ENCODE results near the gene CLK2. TPM values are rescaled to one million over a fixed set of nuclear protein-coding genes. Genes with fewer than 3 reads are reported as not detected.
A peak's percentile ranks its signal among the peaks of the same experiment; 100 is the strongest.
"Not testable (repeated sequence)": the region's sequence is repeated elsewhere in the genome, so short reads cannot be mapped to it uniquely, and the experiment has no call there.

The CLK2 gene
- total RNA-seq, 1 donor from 2014 or later: 43.7 TPM

- TF ChIP-seq, protein P1, sequence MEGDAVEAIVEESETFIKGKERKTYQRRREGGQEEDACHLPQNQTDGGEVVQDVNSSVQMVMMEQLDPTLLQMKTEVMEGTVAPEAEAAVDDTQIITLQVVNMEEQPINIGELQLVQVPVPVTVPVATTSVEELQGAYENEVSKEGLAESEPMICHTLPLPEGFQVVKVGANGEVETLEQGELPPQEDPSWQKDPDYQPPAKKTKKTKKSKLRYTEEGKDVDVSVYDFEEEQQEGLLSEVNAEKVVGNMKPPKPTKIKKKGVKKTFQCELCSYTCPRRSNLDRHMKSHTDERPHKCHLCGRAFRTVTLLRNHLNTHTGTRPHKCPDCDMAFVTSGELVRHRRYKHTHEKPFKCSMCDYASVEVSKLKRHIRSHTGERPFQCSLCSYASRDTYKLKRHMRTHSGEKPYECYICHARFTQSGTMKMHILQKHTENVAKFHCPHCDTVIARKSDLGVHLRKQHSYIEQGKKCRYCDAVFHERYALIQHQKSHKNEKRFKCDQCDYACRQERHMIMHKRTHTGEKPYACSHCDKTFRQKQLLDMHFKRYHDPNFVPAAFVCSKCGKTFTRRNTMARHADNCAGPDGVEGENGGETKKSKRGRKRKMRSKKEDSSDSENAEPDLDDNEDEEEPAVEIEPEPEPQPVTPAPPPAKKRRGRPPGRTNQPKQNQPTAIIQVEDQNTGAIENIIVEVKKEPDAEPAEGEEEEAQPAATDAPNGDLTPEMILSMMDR (conservative IDR thresholded peaks at IDR 0.05; ENCODE audit: low read depth, low read length): no peak
- peak overlapping the region; percentile 78 for H3K4me3 ChIP-seq (ENCODE audit: low read depth, low read length)
- DNase-seq (ENCODE audit: low read depth): no peak
These were observed 30.4 kb downstream of the CLK2 start for GRCh38 chr1:155242805-155243358.

GRCh38 chr1:155241841-155242264 is 31.5 kb downstream of the CLK2 start:
- DNase-seq (ENCODE audit: low read depth): no peak
- TF ChIP-seq, protein P1 (conservative IDR thresholded peaks at IDR 0.05; ENCODE audit: low read depth, low read length): no peak
- H3K4me3 ChIP-seq (ENCODE audit: low read depth, low read length): no peak overlapping the region

GRCh38 chr1:155241069-155241679 is 32.1 kb downstream of the CLK2 start:
- no peak for DNase-seq (ENCODE audit: low read depth)
- TF ChIP-seq, protein P1 (conservative IDR thresholded peaks at IDR 0.05; ENCODE audit: low read depth, low read length): no peak
- peak overlapping the region; percentile 63 for H3K4me3 ChIP-seq (ENCODE audit: low read depth, low read length)

DNA sequence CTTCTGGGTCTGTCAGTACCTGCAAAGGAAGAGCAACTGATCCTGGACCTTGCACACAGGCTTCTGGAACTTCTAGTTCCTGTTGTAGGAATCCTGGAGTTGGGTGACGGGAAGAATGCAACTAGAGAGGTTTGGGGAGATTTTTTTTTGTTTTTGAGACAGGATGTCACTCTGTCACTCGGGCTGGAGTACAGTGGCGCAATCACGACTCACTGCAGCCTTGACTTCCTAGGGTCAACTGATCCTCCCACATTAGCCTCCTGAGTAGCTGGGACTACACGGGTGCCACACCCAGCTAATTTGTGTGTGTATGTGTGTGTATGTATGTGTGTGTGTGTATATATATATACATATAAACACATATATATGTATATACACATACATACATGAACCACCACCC is 36.9 kb downstream of the CLK2 start:
- TF ChIP-seq, protein P1 (conservative IDR thresholded peaks at IDR 0.05; ENCODE audit: low read depth, low read length): no peak
- no peak for DNase-seq (ENCODE audit: low read depth)
- H3K4me3 ChIP-seq (ENCODE audit: low read depth, low read length): no peak overlapping the region

DNA sequence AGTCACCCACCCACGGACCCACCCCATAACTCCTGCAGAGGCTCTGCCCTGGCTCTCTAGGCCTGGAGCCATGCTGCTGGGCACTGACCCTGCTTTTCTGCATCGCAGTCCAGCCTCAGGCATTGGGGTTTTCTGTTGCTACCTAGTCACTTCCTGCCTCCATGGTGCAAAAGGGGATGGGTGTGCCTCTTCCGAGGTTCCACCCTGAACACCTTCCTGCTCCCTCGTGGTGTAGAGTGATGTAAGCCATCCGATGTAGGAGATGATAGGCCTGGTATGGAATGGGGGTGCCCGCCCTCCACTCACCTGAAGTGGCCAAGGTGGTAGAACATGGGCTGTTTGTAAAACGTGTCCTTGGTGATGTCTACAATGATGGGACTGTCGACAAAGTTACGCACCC is 37.9 kb downstream of the CLK2 start:
- not testable (repeated sequence) for H3K4me3 ChIP-seq (ENCODE audit: low read depth, low read length); DNase-seq (ENCODE audit: low read depth)

DNA sequence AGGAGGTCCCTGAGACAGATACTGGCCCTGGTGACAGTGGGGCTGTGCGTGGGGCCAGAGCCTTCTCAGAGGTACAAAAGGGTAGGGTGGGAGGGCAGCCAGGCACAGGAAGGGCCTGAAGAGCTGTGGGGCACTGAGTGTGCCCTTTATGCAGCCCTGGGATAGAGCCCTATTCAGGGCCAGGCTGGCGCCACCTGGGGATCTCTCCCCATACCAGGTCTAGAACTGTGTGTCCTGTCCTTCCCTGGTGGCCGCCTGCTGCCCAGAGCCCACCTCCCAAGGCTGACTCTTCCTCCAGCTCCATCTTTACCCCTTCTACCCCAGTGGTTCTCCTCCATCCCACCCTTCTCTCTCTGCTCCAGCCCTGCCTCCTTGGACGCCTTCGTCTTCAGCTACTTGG is 39.8 kb downstream of the CLK2 start:
- not testable (repeated sequence) for DNase-seq (ENCODE audit: low read depth); H3K4me3 ChIP-seq (ENCODE audit: low read depth, low read length)

DNA sequence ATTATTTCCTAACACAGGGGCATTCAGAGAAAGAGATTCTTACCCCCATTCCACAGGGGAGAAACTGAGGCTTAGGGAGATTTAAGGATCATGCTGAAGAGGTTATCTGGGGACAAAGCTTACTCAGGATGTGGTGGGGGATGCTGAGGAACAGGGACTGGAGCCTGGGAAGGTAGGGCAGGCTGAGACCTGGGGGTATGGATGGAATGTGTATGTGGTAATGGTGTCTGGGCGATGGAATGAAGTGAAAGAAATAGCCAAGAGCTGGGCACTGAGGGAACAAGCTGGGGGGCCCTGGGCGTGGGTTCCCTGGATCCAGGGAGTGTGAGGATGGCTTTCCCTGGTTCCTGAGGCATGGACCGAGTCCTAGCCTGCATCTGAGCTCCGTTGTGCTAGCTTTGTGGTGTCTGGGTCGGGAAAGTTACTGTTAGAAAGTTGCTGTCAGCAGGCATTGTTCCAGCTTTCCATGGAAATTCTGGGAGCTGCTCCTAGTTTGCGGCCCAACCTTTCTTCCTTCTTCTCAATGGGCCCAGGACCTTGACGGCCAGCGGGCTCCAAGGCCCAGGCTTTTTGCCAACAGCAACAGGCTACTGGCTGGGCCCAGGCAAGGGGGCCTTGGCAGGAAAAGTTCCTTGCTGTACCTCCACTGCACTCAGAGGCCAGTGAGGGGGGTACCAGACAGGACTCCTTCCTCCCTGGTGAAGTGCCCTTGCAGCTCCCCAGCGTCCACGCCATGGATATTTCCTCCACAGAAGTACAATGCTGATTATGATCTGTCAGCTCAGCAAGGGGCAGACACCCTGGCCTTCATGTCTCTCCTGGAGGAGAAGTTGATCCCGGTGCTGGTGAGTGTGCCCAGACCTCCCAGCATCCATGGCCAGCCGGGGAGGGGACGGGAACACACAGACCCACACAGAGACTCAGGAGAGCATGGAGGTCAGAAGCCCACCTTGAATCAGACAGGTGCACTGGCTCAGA is 41.0 kb downstream of the CLK2 start:
- not testable (repeated sequence) for DNase-seq (ENCODE audit: low read depth); H3K4me3 ChIP-seq (ENCODE audit: low read depth, low read length)

DNA sequence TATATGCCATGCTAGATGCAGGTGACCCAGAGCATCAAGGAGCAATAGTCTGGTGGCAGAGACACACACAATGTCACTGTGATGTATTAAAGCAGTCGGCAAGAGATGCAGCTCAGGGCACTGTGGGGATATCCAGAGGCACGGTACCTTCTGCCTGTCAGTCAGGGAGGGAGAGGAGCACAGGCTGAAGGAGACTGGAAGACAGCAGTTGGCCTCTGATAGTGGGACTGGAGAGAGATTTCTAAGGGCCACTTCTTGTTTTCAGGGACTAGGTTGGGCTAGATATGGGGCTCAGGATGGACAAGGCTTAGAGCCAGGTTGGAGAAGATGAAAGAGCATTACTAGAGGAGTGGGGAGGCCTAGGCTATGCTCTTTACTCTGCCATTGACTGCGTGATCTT is 42.0 kb downstream of the CLK2 start:
- not testable (repeated sequence) for H3K4me3 ChIP-seq (ENCODE audit: low read depth, low read length); DNase-seq (ENCODE audit: low read depth)

DNA sequence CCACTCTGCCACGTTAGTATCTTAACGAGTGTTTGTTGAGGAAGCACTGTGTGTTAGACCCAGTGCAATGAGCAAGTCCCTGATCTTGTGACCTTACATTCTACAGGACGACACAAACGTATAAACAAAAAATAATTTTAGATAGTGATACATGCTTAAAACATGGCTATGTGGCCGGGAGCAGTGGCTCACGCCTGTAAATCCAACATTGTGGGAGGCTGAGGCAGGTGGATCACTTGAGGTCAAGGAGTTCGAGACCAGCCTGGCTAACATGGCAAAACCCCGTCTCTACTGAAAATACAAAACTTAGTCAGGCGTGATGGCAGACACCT is 45.2 kb downstream of the CLK2 start:
- TF ChIP-seq, protein P1 (conservative IDR thresholded peaks at IDR 0.05; ENCODE audit: low read depth, low read length): no peak
- peak overlapping the region; percentile 83 for H3K4me3 ChIP-seq (ENCODE audit: low read depth, low read length)
- DNase-seq (ENCODE audit: low read depth): no peak

All from epithelial cell of proximal tubule (primary cell).